Kidney epithelial cell (primary cell): ENCODE measurements around the gene TEKT3. TPM values are rescaled to one million over a fixed set of nuclear protein-coding genes. Genes with fewer than 3 reads are reported as not detected.

Experiments used
- DNase-seq: peaks from one replicate; pipeline ENCODE4 v3.0.0-alpha.2; 2010; ENCODE audit warnings: low read depth
- H3K27me3 ChIP-seq: 2 replicates; pipeline ENCODE4 v1.6.0; 2011; ENCODE audit warnings: low read length; ENCODE audit not compliant: control insufficient read depth, insufficient read depth
- H3K36me3 ChIP-seq: 2 replicates; pipeline ENCODE4 v1.5.1; 2011; ENCODE audit warnings: low read length; ENCODE audit not compliant: control insufficient read depth, insufficient read depth
- H3K4me3 ChIP-seq: 2 replicates; pipeline ENCODE4 v1.5.1; 2011; ENCODE audit warnings: low read depth, mild to moderate bottlenecking, control low read depth, low read length
- CTCF ChIP-seq: IDR thresholded peaks from 2 replicates; pipeline ENCODE4 v1.5.1; 2011; ENCODE audit warnings: mild to moderate bottlenecking, moderate library complexity, low read length, control low read depth, inconsistent platforms; ENCODE audit not compliant: insufficient read depth, poor library complexity, severe bottlenecking
- total RNA-seq: library from RNA; depleted of rRNA; stranded (reverse); fragments of >200 nt; gene quantifications from 2 replicates; pipeline ENCODE4 v1.2.3, GENCODE V29; 2015

The TEKT3 gene
- total RNA-seq, 1 donor from 2014 or later = not detected

- H3K4me3 ChIP-seq = no peak overlapping the region
- no peak for TF ChIP-seq CTCF
- no peaks in the 10 kb centered on the region for H3K27me3 ChIP-seq
- no peak for DNase-seq
- H3K36me3 ChIP-seq = no peaks in the 10 kb centered on the region
Observed at GRCh38 chr17:15377200-15377599, 35.8 kb upstream of the TEKT3 start.

GRCh38 chr17:15371376-15372130, 30.2 kb upstream of the TEKT3 start:
- no peak for DNase-seq
- no peak overlapping the region for H3K4me3 ChIP-seq
- H3K36me3 ChIP-seq = no peaks in the 10 kb centered on the region
- no peak for TF ChIP-seq CTCF
- no peaks in the 10 kb centered on the region for H3K27me3 ChIP-seq

- Histone ChIP-seq H3K36me3 (no peaks in the 10 kb centered on the region), H3K4me3 (no peak overlapping the region), H3K27me3 (no peaks in the 10 kb centered on the region)
- no peak for TF ChIP-seq CTCF
- DNase-seq = no peak
Observed at GRCh38 chr17:15368600-15368999, 27.2 kb upstream of the TEKT3 start.

- no peak for DNase-seq
- H3K4me3 ChIP-seq = no peak overlapping the region
- H3K27me3 ChIP-seq = no peaks in the 10 kb centered on the region
- H3K36me3 ChIP-seq = no peaks in the 10 kb centered on the region
- TF ChIP-seq CTCF = no peak
Observed at GRCh38 chr17:15366026-15366425, 24.6 kb upstream of the TEKT3 start.

GRCh38 chr17:15364615-15365014, 23.2 kb upstream of the TEKT3 start:
- H3K27me3 ChIP-seq = no peaks in the 10 kb centered on the region
- no peak for DNase-seq
- no peak overlapping the region for H3K4me3 ChIP-seq
- H3K36me3 ChIP-seq = no peaks in the 10 kb centered on the region
- TF ChIP-seq CTCF = no peak

- no peak for TF ChIP-seq CTCF
- no peaks in the 10 kb centered on the region for H3K36me3 ChIP-seq
- H3K27me3 ChIP-seq = no peaks in the 10 kb centered on the region
- no peak overlapping the region for H3K4me3 ChIP-seq
- no peak for DNase-seq
Observed at GRCh38 chr17:15363702-15364101, 22.3 kb upstream of the TEKT3 start.
